Measurements from ENCODE around the gene CAMTA2. TPM values are rescaled to one million over a fixed set of nuclear protein-coding genes. Genes with fewer than 3 reads are reported as not detected.

The CAMTA2 gene
- total RNA-seq, 1 experiment from 2014 or later = 9.2 TPM

DNA sequence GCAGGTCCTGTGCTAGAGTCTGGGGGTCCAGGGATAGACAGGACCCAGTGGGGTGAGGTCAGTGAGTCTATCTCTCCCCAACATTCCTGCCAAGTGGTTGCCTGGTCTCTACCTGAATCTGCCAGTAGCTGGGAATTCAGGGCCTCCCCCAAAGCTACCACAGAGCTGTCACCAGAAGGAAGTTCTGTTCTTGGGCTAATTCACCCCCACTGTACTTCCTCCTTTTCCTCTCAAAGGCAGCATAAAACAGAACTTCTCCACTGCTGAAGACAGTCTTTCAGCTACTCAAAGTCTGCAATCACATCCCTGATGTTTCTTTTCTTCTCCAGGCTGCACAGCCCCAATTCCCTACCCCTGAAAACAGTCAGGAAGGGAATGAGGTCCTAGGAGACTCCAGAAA is 8.7 kb downstream of the CAMTA2 start (continued):
- TF ChIP-seq, protein P1, sequence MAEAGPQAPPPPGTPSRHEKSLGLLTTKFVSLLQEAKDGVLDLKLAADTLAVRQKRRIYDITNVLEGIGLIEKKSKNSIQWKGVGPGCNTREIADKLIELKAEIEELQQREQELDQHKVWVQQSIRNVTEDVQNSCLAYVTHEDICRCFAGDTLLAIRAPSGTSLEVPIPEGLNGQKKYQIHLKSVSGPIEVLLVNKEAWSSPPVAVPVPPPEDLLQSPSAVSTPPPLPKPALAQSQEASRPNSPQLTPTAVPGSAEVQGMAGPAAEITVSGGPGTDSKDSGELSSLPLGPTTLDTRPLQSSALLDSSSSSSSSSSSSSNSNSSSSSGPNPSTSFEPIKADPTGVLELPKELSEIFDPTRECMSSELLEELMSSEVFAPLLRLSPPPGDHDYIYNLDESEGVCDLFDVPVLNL (CRISPR knock-in tag; IDR thresholded peaks at IDR 0.05; ENCODE audit: borderline replicate concordance, low read depth) = no peak
- no peak for TF ChIP-seq ETV6 (CRISPR knock-in tag; IDR thresholded peaks at IDR 0.05)

DNA sequence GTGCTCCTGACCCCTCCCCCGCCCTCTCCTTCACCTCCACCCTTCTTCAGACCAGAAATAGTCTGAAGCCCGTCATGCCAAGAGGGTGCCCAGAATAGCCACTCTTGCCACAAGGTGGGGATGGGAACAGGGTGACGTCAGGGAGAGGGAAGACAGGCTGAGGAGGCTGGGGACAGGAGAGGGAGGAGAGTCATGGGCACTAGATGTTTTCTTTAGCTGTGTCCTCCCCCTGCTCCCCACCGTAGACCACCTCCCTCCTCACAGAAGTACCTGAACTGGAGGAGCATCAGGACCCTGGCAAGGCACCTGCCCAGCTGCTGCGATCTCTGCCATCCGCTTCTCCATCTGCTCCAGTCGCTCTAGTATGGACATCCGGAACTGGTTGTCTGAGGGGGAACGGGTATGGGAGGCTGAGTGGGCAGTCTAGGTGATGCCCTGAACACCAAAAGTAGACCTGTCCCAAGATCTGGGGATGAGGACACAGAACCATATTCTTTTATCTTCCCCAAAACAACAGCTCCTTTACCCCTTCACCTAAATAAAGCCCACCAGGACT is 13.3 kb downstream of the CAMTA2 start:
- Mint-ChIP-seq H3K36me3 (peaks cover 5% of the 10 kb centered on the region), H3K27ac (no peak overlapping the region), H3K4me3 (no peak overlapping the region), H3K9me3 (no peaks in the 10 kb centered on the region), H3K27me3 (ENCODE audit: low read depth) (peaks cover 77% of the 10 kb centered on the region), H3K4me1 (peaks cover 17% of the 10 kb centered on the region)
- POLR2A ChIA-PET = no interaction called here
- no peak for DNase-seq (ENCODE audit: low spot score)
- TF ChIP-seq, protein P2, sequence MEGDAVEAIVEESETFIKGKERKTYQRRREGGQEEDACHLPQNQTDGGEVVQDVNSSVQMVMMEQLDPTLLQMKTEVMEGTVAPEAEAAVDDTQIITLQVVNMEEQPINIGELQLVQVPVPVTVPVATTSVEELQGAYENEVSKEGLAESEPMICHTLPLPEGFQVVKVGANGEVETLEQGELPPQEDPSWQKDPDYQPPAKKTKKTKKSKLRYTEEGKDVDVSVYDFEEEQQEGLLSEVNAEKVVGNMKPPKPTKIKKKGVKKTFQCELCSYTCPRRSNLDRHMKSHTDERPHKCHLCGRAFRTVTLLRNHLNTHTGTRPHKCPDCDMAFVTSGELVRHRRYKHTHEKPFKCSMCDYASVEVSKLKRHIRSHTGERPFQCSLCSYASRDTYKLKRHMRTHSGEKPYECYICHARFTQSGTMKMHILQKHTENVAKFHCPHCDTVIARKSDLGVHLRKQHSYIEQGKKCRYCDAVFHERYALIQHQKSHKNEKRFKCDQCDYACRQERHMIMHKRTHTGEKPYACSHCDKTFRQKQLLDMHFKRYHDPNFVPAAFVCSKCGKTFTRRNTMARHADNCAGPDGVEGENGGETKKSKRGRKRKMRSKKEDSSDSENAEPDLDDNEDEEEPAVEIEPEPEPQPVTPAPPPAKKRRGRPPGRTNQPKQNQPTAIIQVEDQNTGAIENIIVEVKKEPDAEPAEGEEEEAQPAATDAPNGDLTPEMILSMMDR (IDR thresholded peaks at IDR 0.05) = no peak
- TF ChIP-seq, protein P3, sequence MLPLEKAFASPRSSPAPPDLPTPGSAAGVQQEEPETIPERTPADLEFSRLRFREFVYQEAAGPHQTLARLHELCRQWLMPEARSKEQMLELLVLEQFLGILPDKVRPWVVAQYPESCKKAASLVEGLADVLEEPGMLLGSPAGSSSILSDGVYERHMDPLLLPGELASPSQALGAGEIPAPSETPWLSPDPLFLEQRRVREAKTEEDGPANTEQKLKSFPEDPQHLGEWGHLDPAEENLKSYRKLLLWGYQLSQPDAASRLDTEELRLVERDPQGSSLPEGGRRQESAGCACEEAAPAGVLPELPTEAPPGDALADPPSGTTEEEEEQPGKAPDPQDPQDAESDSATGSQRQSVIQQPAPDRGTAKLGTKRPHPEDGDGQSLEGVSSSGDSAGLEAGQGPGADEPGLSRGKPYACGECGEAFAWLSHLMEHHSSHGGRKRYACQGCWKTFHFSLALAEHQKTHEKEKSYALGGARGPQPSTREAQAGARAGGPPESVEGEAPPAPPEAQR (CRISPR knock-in tag; IDR thresholded peaks at IDR 0.05) = no peak
- TF ChIP-seq, protein P4, sequence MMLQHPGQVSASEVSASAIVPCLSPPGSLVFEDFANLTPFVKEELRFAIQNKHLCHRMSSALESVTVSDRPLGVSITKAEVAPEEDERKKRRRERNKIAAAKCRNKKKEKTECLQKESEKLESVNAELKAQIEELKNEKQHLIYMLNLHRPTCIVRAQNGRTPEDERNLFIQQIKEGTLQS (CRISPR knock-in tag; conservative IDR thresholded peaks at IDR 0.05) = no peak
- TF ChIP-seq, protein P5, sequence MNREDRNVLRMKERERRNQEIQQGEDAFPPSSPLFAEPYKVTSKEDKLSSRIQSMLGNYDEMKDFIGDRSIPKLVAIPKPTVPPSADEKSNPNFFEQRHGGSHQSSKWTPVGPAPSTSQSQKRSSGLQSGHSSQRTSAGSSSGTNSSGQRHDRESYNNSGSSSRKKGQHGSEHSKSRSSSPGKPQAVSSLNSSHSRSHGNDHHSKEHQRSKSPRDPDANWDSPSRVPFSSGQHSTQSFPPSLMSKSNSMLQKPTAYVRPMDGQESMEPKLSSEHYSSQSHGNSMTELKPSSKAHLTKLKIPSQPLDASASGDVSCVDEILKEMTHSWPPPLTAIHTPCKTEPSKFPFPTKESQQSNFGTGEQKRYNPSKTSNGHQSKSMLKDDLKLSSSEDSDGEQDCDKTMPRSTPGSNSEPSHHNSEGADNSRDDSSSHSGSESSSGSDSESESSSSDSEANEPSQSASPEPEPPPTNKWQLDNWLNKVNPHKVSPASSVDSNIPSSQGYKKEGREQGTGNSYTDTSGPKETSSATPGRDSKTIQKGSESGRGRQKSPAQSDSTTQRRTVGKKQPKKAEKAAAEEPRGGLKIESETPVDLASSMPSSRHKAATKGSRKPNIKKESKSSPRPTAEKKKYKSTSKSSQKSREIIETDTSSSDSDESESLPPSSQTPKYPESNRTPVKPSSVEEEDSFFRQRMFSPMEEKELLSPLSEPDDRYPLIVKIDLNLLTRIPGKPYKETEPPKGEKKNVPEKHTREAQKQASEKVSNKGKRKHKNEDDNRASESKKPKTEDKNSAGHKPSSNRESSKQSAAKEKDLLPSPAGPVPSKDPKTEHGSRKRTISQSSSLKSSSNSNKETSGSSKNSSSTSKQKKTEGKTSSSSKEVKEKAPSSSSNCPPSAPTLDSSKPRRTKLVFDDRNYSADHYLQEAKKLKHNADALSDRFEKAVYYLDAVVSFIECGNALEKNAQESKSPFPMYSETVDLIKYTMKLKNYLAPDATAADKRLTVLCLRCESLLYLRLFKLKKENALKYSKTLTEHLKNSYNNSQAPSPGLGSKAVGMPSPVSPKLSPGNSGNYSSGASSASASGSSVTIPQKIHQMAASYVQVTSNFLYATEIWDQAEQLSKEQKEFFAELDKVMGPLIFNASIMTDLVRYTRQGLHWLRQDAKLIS (CRISPR knock-in tag; IDR thresholded peaks at IDR 0.05; ENCODE audit: borderline replicate concordance) = no peak
- no peak for TF ChIP-seq CREB1 (CRISPR knock-in tag; IDR thresholded peaks at IDR 0.05)
- TF ChIP-seq IRF2 (CRISPR knock-in tag; IDR thresholded peaks at IDR 0.05; ENCODE audit: borderline replicate concordance, low read depth) = no peak
- TF ChIP-seq, protein P6, sequence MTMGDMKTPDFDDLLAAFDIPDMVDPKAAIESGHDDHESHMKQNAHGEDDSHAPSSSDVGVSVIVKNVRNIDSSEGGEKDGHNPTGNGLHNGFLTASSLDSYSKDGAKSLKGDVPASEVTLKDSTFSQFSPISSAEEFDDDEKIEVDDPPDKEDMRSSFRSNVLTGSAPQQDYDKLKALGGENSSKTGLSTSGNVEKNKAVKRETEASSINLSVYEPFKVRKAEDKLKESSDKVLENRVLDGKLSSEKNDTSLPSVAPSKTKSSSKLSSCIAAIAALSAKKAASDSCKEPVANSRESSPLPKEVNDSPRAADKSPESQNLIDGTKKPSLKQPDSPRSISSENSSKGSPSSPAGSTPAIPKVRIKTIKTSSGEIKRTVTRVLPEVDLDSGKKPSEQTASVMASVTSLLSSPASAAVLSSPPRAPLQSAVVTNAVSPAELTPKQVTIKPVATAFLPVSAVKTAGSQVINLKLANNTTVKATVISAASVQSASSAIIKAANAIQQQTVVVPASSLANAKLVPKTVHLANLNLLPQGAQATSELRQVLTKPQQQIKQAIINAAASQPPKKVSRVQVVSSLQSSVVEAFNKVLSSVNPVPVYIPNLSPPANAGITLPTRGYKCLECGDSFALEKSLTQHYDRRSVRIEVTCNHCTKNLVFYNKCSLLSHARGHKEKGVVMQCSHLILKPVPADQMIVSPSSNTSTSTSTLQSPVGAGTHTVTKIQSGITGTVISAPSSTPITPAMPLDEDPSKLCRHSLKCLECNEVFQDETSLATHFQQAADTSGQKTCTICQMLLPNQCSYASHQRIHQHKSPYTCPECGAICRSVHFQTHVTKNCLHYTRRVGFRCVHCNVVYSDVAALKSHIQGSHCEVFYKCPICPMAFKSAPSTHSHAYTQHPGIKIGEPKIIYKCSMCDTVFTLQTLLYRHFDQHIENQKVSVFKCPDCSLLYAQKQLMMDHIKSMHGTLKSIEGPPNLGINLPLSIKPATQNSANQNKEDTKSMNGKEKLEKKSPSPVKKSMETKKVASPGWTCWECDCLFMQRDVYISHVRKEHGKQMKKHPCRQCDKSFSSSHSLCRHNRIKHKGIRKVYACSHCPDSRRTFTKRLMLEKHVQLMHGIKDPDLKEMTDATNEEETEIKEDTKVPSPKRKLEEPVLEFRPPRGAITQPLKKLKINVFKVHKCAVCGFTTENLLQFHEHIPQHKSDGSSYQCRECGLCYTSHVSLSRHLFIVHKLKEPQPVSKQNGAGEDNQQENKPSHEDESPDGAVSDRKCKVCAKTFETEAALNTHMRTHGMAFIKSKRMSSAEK (CRISPR knock-in tag; IDR thresholded peaks at IDR 0.05; ENCODE audit: borderline replicate concordance) = no peak
- TF ChIP-seq, protein P7, sequence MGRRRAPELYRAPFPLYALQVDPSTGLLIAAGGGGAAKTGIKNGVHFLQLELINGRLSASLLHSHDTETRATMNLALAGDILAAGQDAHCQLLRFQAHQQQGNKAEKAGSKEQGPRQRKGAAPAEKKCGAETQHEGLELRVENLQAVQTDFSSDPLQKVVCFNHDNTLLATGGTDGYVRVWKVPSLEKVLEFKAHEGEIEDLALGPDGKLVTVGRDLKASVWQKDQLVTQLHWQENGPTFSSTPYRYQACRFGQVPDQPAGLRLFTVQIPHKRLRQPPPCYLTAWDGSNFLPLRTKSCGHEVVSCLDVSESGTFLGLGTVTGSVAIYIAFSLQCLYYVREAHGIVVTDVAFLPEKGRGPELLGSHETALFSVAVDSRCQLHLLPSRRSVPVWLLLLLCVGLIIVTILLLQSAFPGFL (CRISPR knock-in tag; IDR thresholded peaks at IDR 0.05; ENCODE audit: borderline replicate concordance) = no peak
- no peak for TF ChIP-seq ELF4 (CRISPR knock-in tag; IDR thresholded peaks at IDR 0.05; ENCODE audit: low read depth)
- CTCF ChIA-PET = no interaction called here
- no peak for ATAC-seq
